ENCODE measurements around the gene LRRTM4.

LRRTM4 gene

GRCh38 chr2:77469106-77469505 lies 53.1 kb downstream of the LRRTM4 start:
- DNase-seq: no peak

DNA sequence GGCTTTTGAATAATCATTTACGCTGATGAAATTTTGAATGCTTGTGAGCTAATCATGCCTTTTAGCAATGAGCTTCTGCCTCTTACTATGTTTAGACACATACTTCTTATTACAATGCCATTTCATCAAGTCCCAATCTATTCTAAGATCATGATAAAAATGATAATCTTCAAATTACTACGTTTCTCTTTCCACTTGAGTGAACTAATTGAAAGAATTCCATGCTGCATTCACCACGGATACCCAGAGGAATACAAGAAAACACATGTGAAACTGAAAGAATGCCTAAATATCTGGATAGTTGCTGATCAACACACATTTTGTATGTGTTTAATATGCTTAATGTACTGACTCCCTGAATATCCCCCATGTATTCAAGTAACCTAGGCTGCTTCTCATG lies 62.3 kb downstream of the LRRTM4 start:
- DNase-seq: no peak

DNA sequence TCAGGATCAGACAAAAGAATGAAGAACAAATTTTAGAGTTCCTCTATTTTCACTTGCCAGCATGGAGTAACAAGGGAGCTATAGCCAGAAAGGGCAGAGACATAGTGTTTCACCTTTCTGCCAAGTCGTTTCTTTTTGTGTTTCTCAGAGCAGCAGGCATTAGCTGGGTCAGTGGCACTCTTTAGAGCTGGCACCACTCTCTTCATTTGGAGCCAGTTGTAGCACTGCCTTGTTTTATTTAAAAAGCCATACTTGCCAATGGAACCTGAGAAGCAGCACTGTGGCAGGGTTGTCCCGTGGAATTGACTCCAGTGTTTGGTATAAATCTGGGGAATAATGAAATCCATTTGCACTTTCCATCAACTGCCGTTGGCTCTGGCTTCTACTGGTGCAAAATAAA lies 64.0 kb downstream of the LRRTM4 start:
- DNase-seq: no peak

DNA sequence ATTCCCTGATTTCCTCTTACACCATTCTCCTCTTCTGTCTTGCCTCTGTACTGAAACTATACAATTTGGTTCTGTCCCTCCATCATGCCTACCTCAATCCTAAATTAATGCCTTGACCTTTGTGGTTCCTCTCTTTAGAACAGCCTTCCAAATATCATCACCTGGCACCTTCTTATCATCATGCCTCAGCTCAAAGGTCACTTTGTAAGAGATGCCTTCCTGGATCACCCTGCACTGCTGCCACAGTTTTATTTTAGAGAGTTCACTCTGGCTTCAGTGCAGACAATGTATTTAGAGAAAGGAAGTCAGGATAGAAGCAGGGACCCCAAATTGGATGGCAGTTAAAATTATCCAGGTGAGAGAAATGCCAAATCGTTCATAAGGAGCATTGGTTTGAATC lies 64.5 kb downstream of the LRRTM4 start:
- no peak for DNase-seq

DNA sequence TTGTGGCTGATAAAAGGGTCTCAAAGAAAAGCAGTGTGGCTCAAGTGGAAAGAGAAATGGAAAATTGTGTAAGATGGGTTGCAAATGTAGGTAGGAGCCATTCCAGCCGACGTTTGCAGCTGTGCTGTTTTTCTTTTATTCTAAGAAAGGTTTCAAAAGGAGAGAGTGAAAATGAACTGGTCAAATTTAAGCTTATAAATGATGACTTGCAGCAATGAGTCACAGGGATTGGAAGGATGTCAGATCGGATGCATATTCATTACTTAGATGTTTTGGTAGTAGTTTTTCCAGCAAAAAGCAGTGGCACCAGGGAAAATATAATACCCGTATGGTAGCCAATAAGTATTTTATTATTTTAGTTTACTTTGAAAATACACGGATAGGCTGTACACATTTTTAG lies 79.1 kb downstream of the LRRTM4 start:
- DNase-seq: no peak

DNA sequence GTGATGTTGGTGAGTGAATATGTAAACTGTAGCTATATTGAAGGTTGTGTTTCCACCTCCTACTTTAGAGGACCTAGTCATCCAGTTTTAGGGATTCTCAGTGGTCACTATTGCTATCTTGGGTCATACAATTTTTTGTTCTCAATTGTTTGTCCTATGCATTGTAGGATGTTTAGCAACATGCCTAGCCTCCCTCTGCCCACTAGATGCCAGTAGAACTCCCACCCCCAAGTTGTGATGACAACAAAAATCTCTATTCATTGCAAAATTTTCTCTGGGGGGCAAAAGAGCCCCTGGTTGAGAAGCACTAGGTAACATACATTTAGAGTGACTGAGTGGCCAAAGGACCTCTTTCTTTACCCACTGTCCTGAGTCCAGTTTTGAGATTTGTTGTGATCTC lies 87.3 kb downstream of the LRRTM4 start:
- no peak for DNase-seq

DNA sequence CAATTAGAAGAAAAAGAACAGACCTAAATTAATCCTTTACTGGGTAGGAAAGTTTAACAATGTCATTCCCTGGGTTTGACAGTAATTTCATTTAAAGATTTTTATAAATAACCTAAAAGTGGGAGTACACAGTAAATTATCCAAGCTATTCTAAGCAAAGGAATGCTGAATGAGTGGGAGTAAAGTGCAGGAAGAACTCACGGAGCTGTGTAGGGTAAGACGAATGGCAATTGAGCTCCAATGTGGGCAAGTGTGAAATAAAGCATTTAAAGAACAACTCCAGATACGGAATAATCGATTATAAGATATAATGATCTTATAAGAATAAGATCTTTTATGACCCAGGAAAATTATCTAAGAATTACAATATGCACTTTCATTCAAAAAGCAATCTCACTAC lies 93.2 kb downstream of the LRRTM4 start:
- no peak for DNase-seq

DNA sequence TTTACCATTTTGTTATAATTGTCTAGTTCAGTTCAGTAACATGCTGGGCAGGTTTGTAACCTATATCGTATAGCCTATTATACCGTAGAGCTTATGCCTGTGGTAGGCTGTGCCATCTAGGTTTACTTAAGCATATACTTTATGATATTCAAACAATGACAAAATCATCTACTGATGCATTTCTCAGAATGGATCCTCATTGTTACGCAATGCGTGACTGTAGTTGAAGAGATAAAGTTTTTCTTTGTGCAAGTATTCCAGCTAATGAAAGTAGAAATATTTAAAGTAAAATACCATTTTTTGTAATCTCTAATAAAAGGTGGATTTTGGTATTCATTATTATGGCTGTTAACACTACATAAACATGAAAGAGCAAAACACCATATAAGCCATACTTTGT lies 100.2 kb downstream of the LRRTM4 start:
- DNase-seq: no peak

GRCh38 chr2:77418537-77418936 lies 103.6 kb downstream of the LRRTM4 start:
- no peak for DNase-seq

DNA sequence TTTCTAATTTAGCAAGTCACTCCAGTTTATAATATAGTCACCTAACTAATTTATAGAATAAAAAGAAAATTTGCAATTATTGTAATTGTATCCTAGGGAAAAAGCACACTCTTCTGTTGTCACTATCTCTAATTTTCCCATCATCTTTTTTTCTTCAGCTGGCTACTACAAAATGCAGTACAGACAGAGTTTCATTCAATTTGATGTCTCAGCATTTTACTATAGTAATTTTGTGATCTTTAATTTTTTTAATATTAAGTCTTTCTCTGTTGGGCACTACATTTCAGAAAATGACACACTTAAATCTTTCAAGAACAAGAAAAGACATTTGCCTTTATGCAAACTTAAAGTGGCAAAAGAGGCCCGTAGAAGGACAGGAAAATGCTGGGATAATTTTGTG lies 118.0 kb downstream of the LRRTM4 start:
- no peak for DNase-seq

- no peak for DNase-seq
Measured at GRCh38 chr2:77398970-77399600, 123.1 kb downstream of the LRRTM4 start.

GRCh38 chr2:77397763-77398162 lies 124.4 kb downstream of the LRRTM4 start:
- no peak for DNase-seq

DNA sequence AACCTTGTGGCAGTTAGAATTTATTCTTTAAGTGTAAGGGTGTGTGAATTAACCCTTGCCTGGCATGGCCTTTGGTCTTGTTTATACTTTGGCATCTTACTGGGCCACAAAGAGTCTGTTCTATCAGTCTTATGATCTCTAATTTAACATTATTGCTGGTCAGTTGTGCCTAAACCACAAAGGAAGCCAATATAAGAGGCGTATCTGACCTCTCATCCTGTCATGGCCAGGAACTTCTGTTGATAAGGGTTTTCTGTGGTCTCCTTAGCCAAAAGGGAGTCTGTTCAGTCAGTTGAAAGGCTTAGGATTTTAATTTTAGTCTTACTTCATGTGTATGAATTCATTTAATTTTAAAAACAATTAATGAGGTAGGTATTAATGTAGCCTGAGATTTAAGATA lies 127.2 kb downstream of the LRRTM4 start:
- no peak for DNase-seq

- no peak for DNase-seq
Measured at GRCh38 chr2:77391119-77391518, 131.1 kb downstream of the LRRTM4 start.

DNA sequence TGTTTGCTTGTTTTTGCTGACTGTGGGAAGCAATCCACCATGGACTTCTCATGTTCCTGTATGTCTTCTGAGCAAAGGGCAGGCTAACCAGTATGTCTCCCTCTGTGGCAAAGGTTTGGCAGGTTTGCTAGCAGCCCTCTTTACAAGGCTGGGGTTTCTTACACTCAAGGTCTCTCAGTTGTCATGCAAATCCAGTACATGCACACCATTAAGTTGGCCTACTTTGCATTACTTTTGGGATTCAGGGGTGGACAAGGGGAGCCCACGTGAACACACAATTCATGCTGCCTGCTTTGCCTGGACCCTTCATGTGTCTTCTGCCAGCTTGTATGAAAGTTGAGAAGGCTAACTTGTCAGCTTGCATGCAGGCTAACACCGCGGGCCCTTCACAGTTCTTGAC lies 134.9 kb downstream of the LRRTM4 start:
- no peak for DNase-seq

- no peak for DNase-seq
Measured at GRCh38 chr2:77372636-77373035, 149.5 kb downstream of the LRRTM4 start.

- DNase-seq: no peak
Measured at GRCh38 chr2:77370511-77370910, 151.7 kb downstream of the LRRTM4 start.

GRCh38 chr2:77363277-77363676 lies 158.9 kb downstream of the LRRTM4 start:
- DNase-seq: no peak

DNA sequence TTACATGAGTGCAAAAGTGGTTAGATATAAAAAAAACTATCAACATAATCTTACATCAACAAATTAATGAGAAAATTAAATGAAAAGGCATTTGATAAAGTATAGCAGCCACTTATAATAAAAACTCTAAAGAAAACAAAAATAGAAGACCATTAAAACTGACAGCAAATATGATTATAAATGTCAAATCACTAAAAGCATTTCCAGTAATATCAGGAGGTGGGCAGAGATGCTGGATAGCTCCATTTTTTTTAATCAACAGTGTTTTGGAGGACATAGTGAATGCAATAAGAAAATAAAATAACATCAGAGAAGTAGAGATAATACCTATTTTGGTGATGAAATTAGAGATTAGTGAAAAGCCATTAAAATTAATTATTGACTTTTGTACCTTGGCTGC lies 173.4 kb downstream of the LRRTM4 start:
- DNase-seq: no peak

GRCh38 chr2:77336013-77336412 lies 186.2 kb downstream of the LRRTM4 start:
- DNase-seq: no peak

GRCh38 chr2:77328134-77328931 lies 193.8 kb downstream of the LRRTM4 start:
- DNase-seq: no peak

DNA sequence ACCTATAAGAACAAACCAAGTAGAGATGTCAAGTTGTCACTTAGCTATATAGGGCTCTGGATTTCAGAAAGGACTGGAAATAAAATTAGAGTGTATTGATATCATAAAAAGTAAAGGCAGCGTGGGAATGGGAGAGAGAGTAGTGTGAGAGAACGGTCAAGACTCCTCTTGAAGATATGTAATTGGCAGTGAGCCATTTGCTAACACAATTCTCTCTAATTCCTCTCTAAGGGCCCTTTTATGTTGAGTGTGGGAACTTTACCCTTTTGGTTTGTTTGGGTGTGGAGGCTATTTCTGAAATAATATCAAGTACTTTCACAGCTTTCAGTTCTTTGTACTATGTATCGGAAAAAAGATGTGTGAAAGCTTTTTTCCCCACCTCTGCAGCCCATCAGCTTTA lies 196.8 kb downstream of the LRRTM4 start:
- DNase-seq: no peak

DNA sequence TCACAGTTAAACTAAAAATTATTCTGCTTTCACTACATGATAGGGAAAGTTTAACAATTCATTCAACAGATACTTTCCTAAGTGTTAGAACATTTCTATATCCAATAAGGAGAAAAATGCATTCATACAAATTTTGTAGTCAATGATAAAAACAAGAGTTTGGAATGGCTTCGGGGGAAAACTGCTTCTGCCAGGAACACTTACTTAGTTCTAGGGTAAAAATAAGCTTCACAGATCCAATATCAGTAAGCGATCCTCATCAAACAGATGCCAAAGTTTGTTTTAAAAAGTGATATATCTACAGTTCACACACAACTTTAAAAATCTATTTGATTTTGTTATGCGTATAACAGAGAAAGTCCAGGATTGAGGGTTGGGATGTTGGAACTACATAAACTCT lies 199.7 kb downstream of the LRRTM4 start:
- DNase-seq: no peak

DNA sequence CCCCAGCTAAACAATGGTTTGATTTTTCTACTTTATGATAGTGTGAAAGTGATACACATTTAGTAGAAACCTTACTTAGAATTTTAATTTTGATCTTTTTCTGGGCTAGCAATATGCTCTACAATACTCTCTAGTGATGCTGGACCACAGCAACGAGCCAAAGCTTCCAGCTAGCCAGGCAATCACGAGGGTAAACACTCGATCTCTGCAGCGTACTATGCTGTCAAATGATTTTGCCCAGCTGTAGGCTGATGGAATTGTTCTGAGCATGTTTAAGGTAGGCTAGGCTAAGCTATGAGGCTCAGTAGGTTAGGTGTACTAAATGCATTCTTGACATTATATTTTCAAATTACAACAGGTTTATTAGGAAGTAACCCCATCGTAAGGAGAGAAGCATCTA lies 207.5 kb downstream of the LRRTM4 start:
- DNase-seq: no peak

- no peak for DNase-seq
Measured at GRCh38 chr2:77310416-77310815, 211.8 kb downstream of the LRRTM4 start.

Measured in amniotic stem cell (primary cell).